AG08396 (cell line): ENCODE data around the gene MORN3.

Experiments used
- DNase-seq: peaks from one replicate; pipeline ENCODE4 v3.0.0; 2012; ENCODE audit warnings: low spot score, mixed read lengths

The MORN3 gene

DNA sequence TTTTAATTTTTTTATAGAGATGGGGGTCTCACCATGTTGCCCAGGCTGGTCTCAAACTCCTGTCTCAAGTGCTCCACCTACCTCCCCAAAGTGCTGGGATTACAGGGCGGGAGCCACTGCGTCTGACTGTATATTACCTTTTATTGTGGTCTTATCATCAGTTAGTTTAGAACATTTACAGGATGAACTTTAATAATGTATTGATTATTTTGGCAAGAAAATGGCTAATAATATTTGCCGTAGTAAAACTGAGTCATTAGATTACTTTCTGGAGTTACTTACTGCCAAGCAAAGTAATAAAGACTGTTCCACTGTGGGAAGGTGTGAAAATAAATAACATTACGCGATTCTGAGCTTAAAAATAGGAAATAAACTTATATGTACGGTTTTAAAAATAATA is 66.7 kb downstream of the MORN3 start:
- DNase-seq = no peak

- DNase-seq = no peak
Observed at GRCh38 chr12:121600702-121601336, 68.6 kb downstream of the MORN3 start.
